H9 (cell line): Measurements from ENCODE around the gene PEAK3. TPM values are rescaled to one million over a fixed set of nuclear protein-coding genes. Genes with fewer than 3 reads are reported as not detected.

ENCODE experiments used
- DNase-seq: peaks from one replicate; pipeline ENCODE4 v3.0.0-alpha.2; 2017
- H2AFZ ChIP-seq: one replicate; pipeline ENCODE4 v1.6.1; 2013; ENCODE audit warnings: mild to moderate bottlenecking, low read length, control low read depth, moderate library complexity
- H2AK5ac ChIP-seq: 2 replicates; pipeline ENCODE4 v1.6.1; 2013; ENCODE audit warnings: low read length, control low read depth, mixed read lengths; ENCODE audit not compliant: insufficient read length
- H2BK120ac ChIP-seq: one replicate; pipeline ENCODE4 v1.6.1; 2013; ENCODE audit warnings: low read depth, mild to moderate bottlenecking, low read length, control low read depth, inconsistent platforms; ENCODE audit not compliant: poor library complexity, severe bottlenecking
- H2BK12ac ChIP-seq: 2 replicates; pipeline ENCODE4 v1.6.1; 2013; ENCODE audit warnings: low read length, control low read depth, mixed read lengths, low read depth; ENCODE audit not compliant: insufficient read length
- H2BK15ac ChIP-seq: 2 replicates; pipeline ENCODE4 v1.6.1; 2013; ENCODE audit warnings: low read depth, low read length, control low read depth
- H2BK20ac ChIP-seq: one replicate; pipeline ENCODE4 v1.6.1; 2013; ENCODE audit warnings: low read depth, mild to moderate bottlenecking, low read length, control low read depth, inconsistent platforms; ENCODE audit not compliant: poor library complexity, severe bottlenecking
- H2BK5ac ChIP-seq: 2 replicates; pipeline ENCODE4 v1.6.1; 2013; ENCODE audit warnings: low read length, control low read depth, mixed read lengths; ENCODE audit not compliant: insufficient read length
- H3K14ac ChIP-seq: 2 replicates; pipeline ENCODE4 v1.6.1; 2013; ENCODE audit warnings: low read length, control low read depth; ENCODE audit not compliant: insufficient read depth
- H3K18ac ChIP-seq: 2 replicates; pipeline ENCODE4 v1.6.1; 2013; ENCODE audit warnings: low read depth, mild to moderate bottlenecking, mixed read lengths, low read length, control low read depth; ENCODE audit not compliant: insufficient read length
- H3K23ac ChIP-seq: 2 replicates; pipeline ENCODE4 v1.6.1; 2013; ENCODE audit warnings: low read length, control low read depth, mixed read lengths, low read depth; ENCODE audit not compliant: insufficient read length
- H3K23me2 ChIP-seq: 2 replicates; pipeline ENCODE4 v1.6.1; 2013; ENCODE audit warnings: low read depth, mild to moderate bottlenecking, mixed read lengths, low read length, control low read depth; ENCODE audit not compliant: insufficient read length, poor library complexity, severe bottlenecking
- H3K27ac ChIP-seq: 2 replicates; pipeline ENCODE4 v1.5.1; 2013; ENCODE audit warnings: low read length, control low read depth, mixed read lengths, low read depth; ENCODE audit not compliant: insufficient read length
- H3K27me3 ChIP-seq: 2 replicates; pipeline ENCODE4 v1.6.1; 2013; ENCODE audit warnings: low read length, control low read depth, inconsistent platforms; ENCODE audit not compliant: insufficient read depth
- H3K4ac ChIP-seq: 2 replicates; pipeline ENCODE4 v1.6.1; 2013; ENCODE audit warnings: low read depth, mild to moderate bottlenecking, control low read depth, inconsistent platforms, low read length, moderate library complexity
- H3K4me1 ChIP-seq: 2 replicates; pipeline ENCODE4 v1.6.1; 2013; ENCODE audit warnings: low read length, control low read depth, inconsistent platforms; ENCODE audit not compliant: insufficient read depth
- H3K4me2 ChIP-seq: 2 replicates; pipeline ENCODE4 v1.6.1; 2013; ENCODE audit warnings: low read length, control low read depth, mixed read lengths; ENCODE audit not compliant: insufficient read length, insufficient read depth
- H3K56ac ChIP-seq: 2 replicates; pipeline ENCODE4 v1.6.1; 2013; ENCODE audit warnings: low read depth, mild to moderate bottlenecking, mixed read lengths, low read length, control low read depth; ENCODE audit not compliant: insufficient read length
- H3K79me1 ChIP-seq: 2 replicates; pipeline ENCODE4 v1.6.1; 2013; ENCODE audit warnings: low read depth, mild to moderate bottlenecking, moderate library complexity, low read length, control low read depth, inconsistent platforms; ENCODE audit not compliant: insufficient read depth, poor library complexity, severe bottlenecking
- H3K79me2 ChIP-seq: 2 replicates; pipeline ENCODE4 v1.6.1; 2013; ENCODE audit warnings: low read length, control low read depth, inconsistent platforms; ENCODE audit not compliant: insufficient read depth
- H3K9ac ChIP-seq: 2 replicates; pipeline ENCODE4 v1.6.1; 2013; ENCODE audit warnings: low read length, control low read depth, mixed read lengths; ENCODE audit not compliant: insufficient read length; ENCODE audit errors: extremely low read depth
- H3K9me3 ChIP-seq: one replicate; pipeline ENCODE4 v1.6.1; 2013; ENCODE audit warnings: low read depth, low read length, inconsistent platforms; ENCODE audit not compliant: control insufficient read depth
- H3T11ph ChIP-seq: one replicate; pipeline ENCODE4 v1.6.1; 2013; ENCODE audit warnings: mild to moderate bottlenecking, low read length, control low read depth, inconsistent platforms
- H4K20me1 ChIP-seq: one replicate; pipeline ENCODE4 v1.6.1; 2013; ENCODE audit not compliant: control insufficient read depth, insufficient read length, insufficient read depth
- H4K5ac ChIP-seq: 2 replicates; pipeline ENCODE4 v1.6.1; 2013; ENCODE audit warnings: low read depth, mild to moderate bottlenecking, mixed read lengths, low read length, control low read depth; ENCODE audit not compliant: insufficient read length
- H4K8ac ChIP-seq: replicated peaks from 2 replicates; pipeline ENCODE4 v1.6.1; 2013; ENCODE audit warnings: low read length, control low read depth, mixed read lengths, low read depth; ENCODE audit not compliant: insufficient read length
- H4K91ac ChIP-seq: 2 replicates; pipeline ENCODE4 v1.6.1; 2013; ENCODE audit warnings: low read depth, mild to moderate bottlenecking, moderate library complexity, mixed read lengths, low read length, control low read depth; ENCODE audit not compliant: insufficient read length
- H3K27ac Mint-ChIP-seq, 3 experiments: 2 replicates in 2 of 3; 3 replicates in 1 of 3; pipeline ENCODE4 v1.8.0; 2020 to 2021; ENCODE audit warnings: mixed read lengths in 3 of 3, mild to moderate bottlenecking in 1 of 3, moderate library complexity in 1 of 3
- H3K27me3 Mint-ChIP-seq: 2 replicates; pipeline ENCODE4 v1.8.0; 2021; ENCODE audit warnings: low read depth, mild to moderate bottlenecking, moderate library complexity, mixed read lengths
- H3K36me3 Mint-ChIP-seq, 3 experiments: 2 replicates in 2 of 3; 3 replicates in 1 of 3; pipeline ENCODE4 v1.8.0; 2020 to 2021; ENCODE audit warnings: low read depth in 3 of 3, mixed read lengths in 3 of 3; ENCODE audit not compliant: insufficient read depth in 1 of 3
- H3K4me1 Mint-ChIP-seq, 2 experiments: 2 replicates each; pipeline ENCODE4 v1.8.0; 2020; ENCODE audit warnings: mixed read lengths in 2 of 2
- H3K4me3 Mint-ChIP-seq, 2 experiments: 2 replicates in 1 of 2; 3 replicates in 1 of 2; pipeline ENCODE4 v1.8.0; 2020 to 2021; ENCODE audit warnings: mild to moderate bottlenecking in 2 of 2, mixed read lengths in 2 of 2, moderate library complexity in 1 of 2
- H3K9me3 Mint-ChIP-seq, 2 experiments: 2 replicates in 1 of 2; 3 replicates in 1 of 2; pipeline ENCODE4 v1.8.0; 2020; ENCODE audit warnings: mild to moderate bottlenecking in 2 of 2, mixed read lengths in 2 of 2, moderate library complexity in 1 of 2
- WGBS: extraction: QIAGEN DNeasy Blood & Tissue Kit; methylation state at CpG from one replicate; pipeline ENCODE4 v1.1.7; 2013; ENCODE audit warnings: missing lambda C conversion rate, low lambda C conversion rate, mixed read lengths; ENCODE audit not compliant: insufficient read length; ENCODE audit errors: extremely low coverage; 5-methylcytosine and 5-hydroxymethylcytosine counted together
- total RNA-seq: library from RNA; stranded (reverse); gene quantifications from 2 replicates; pipeline ENCODE4 v1.2.1, GENCODE V29; 2021
- TF ChIP-seq, protein P1 (sequence below): fragments of 200-600 bp; sonication (generic); conservative IDR thresholded peaks from 3 replicates; pipeline ENCODE4 v1.8.0; 2021; ENCODE audit warnings: antibody characterized with exemption, mild to moderate bottlenecking

PEAK3 gene
- total RNA-seq, 1 experiment from 2014 or later, result not detected

DNA sequence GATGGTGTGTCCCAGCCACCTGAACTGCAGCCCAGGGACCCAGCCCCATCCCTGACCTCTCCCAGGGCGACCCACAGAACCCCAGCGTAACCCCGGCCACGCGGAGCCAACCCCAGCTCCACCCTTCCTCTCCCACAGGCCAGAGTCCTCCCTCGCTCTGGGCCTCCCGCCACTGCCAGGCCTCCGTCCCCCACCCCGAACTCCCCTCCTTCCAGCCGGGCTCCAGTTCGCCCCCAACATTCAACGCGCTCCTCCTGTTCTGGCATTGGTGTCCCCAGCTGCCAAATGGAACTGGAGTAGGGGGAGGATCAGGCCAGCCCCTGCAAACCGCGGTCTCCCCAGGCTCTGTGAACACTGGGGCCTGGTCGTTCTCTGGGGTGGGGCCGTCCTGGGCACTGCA, 18.6 kb upstream of the PEAK3 start:
- TF ChIP-seq, protein P1, sequence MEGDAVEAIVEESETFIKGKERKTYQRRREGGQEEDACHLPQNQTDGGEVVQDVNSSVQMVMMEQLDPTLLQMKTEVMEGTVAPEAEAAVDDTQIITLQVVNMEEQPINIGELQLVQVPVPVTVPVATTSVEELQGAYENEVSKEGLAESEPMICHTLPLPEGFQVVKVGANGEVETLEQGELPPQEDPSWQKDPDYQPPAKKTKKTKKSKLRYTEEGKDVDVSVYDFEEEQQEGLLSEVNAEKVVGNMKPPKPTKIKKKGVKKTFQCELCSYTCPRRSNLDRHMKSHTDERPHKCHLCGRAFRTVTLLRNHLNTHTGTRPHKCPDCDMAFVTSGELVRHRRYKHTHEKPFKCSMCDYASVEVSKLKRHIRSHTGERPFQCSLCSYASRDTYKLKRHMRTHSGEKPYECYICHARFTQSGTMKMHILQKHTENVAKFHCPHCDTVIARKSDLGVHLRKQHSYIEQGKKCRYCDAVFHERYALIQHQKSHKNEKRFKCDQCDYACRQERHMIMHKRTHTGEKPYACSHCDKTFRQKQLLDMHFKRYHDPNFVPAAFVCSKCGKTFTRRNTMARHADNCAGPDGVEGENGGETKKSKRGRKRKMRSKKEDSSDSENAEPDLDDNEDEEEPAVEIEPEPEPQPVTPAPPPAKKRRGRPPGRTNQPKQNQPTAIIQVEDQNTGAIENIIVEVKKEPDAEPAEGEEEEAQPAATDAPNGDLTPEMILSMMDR, result no peak
- Mint-ChIP-seq H3K27me3 (peaks cover 54% of the 10 kb centered on the region), H3K4me3 (no peak overlapping the region), H3K4me1 (peaks cover 5 to 12% of the 10 kb centered on the region in 2 experiments), H3K9me3 (peaks cover 0 to 4% of the 10 kb centered on the region in 2 experiments; a peak in 1 of 5 replicates), H3K36me3 (peaks cover 0 to 4% (median 0%) of the 10 kb centered on the region in 3 experiments; a peak in 3 of 7 replicates), H3K27ac (no peak overlapping the region)
- H4K8ac ChIP-seq, result no peak overlapping the region
- H4K5ac ChIP-seq, result no peak overlapping the region
- no peak overlapping the region for H2AFZ ChIP-seq
- H3K23me2 ChIP-seq, result no peaks in the 10 kb centered on the region
- no peak overlapping the region for H2BK20ac ChIP-seq
- H3K4me2 ChIP-seq, result no peak overlapping the region
- WGBS, result no CpG with 5 or more reads among the region's 17 CpGs
- H2AK5ac ChIP-seq, result no peak overlapping the region
- no peaks in the 10 kb centered on the region for H3K79me1 ChIP-seq
- no peak overlapping the region for H3K27ac ChIP-seq
- no peak overlapping the region for H2BK5ac ChIP-seq
- no peak overlapping the region for H2BK120ac ChIP-seq
- no peaks in the 10 kb centered on the region for H3K4me1 ChIP-seq
- H4K91ac ChIP-seq, result no peak overlapping the region
- H3K79me2 ChIP-seq, result no peaks in the 10 kb centered on the region
- no peak overlapping the region for H3K18ac ChIP-seq
- H4K20me1 ChIP-seq, result no peaks in the 10 kb centered on the region
- no peaks in the 10 kb centered on the region for H3K9me3 ChIP-seq
- H3K23ac ChIP-seq, result no peak overlapping the region
- H3T11ph ChIP-seq, result no peak overlapping the region
- H2BK15ac ChIP-seq, result no peak overlapping the region
- no peak overlapping the region for H3K14ac ChIP-seq
- no peak overlapping the region for H3K9ac ChIP-seq
- no peak for DNase-seq
- H3K4ac ChIP-seq, result no peak overlapping the region
- H2BK12ac ChIP-seq, result no peak overlapping the region
- H3K56ac ChIP-seq, result no peak overlapping the region
- H3K27me3 ChIP-seq, result no peaks in the 10 kb centered on the region
